Left lung (tissue), 10 donors: ENCODE results near the gene BHLHE23. TPM values are rescaled to one million over a fixed set of nuclear protein-coding genes. Genes with fewer than 3 reads are reported as not detected.

ENCODE experiments used
- ATAC-seq: fragments of 200-7000 bp; cut with Tn5 transposase; one replicate; pipeline ENCODE4 v1.9.1; 2020; ENCODE audit warnings: moderate library complexity
- DNase-seq, 4 donors: peaks; one replicate each; pipeline ENCODE4 v3.0.0-alpha.2; 2013 to 2020
- H3K27ac ChIP-seq, 2 donors: fragments of 200-600 bp; sonication (generic) in 1 of 2; one replicate each; pipeline versions ENCODE4 v1.5.0 to v1.8.0; 2020 to 2021
- H3K27me3 ChIP-seq, 2 donors: fragments of 200-600 bp; sonication (generic) in 1 of 2; one replicate each; pipeline versions ENCODE4 v1.5.0 to v1.8.0; 2020 to 2021
- H3K36me3 ChIP-seq, 2 donors: fragments of 200-600 bp; sonication (generic) in 1 of 2; one replicate each; pipeline versions ENCODE4 v1.5.0 to v1.8.0; 2020 to 2021
- H3K4me1 ChIP-seq, 2 donors: fragments of 200-600 bp; one replicate each; pipeline ENCODE4 v1.8.0; 2021
- H3K4me3 ChIP-seq, 2 donors: fragments of 200-600 bp; sonication (generic) in 1 of 2; one replicate each; pipeline versions ENCODE4 v1.5.0 to v1.8.0; 2020 to 2021; ENCODE audit warnings: mild to moderate bottlenecking in 1 of 2
- H3K9me3 ChIP-seq, 2 donors: fragments of 200-600 bp; sonication (generic) in 1 of 2; one replicate each; pipeline versions ENCODE4 v1.5.0 to v1.8.0; 2020 to 2021
- intact Hi-C, 2 donors: fragments of 100-400 bp; cut with DNase I; formaldehyde crosslinking; loops; one replicate each; pipeline versions ENCODE4 v1.11.2 to v1.14.2; 2022
- polyA plus RNA-seq, 6 donors: library from polyadenylated mRNA; unstranded; fragments of 120-200 nt; gene quantifications; one replicate each; pipeline ENCODE4 v1.2.1, GENCODE V29; 2013; ENCODE audit not compliant: insufficient read length in 6 of 6
- total RNA-seq, 2 donors: library from RNA; stranded (reverse); fragmentation: NEBNext Ultra II Directional; extraction: Animal tissue kit (Norgen Biotek cat#: 25700); gene quantifications; one replicate each; pipeline ENCODE4 v1.2.1, GENCODE V29; 2021
- TF ChIP-seq, protein P1 (sequence below), 2 donors: fragments of 200-600 bp; sonication (generic) in 1 of 2; IDR thresholded peaks; one replicate each; pipeline versions ENCODE4 v1.5.0 to v1.8.0; 2021; ENCODE audit warnings: antibody characterized with exemption in 2 of 2
- donor health status: DM: no; HTN: yes; CAD: no.
- donor health status: DM: no; HTN: no; CAD: no.

BHLHE23 gene
- total and polyA plus RNA-seq, 8 donors, result not detected

DNA sequence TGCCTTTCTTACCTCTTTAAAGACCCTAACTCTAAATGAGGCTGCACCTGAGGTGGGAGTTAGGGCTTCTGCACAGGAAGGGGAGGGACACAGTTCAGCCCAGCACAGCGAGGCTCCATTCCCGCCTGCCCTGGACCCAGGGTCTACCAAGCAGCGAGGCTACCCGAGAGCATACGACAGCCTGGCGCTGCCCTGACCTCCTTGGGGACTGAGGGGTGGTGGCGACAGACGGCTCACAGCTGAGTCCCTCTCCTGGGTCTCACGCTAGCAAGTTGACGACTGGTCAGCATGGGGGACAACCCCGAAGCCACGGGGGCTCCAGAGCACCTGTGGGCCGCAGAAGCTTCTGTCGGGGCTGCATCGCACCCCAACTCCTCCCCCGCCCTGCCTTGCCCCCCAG lies 29.9 kb downstream of the BHLHE23 start:
- Histone ChIP-seq H3K27me3 (peaks cover 60 to 96% of the 10 kb centered on the region in 2 donors), H3K4me3 (no peak overlapping the region), H3K36me3 (no peaks in the 10 kb centered on the region), H3K27ac (no peak overlapping the region), H3K9me3 (no peaks in the 10 kb centered on the region), H3K4me1 (peaks cover 4 to 8% of the 10 kb centered on the region in 2 donors)
- TF ChIP-seq, protein P1, sequence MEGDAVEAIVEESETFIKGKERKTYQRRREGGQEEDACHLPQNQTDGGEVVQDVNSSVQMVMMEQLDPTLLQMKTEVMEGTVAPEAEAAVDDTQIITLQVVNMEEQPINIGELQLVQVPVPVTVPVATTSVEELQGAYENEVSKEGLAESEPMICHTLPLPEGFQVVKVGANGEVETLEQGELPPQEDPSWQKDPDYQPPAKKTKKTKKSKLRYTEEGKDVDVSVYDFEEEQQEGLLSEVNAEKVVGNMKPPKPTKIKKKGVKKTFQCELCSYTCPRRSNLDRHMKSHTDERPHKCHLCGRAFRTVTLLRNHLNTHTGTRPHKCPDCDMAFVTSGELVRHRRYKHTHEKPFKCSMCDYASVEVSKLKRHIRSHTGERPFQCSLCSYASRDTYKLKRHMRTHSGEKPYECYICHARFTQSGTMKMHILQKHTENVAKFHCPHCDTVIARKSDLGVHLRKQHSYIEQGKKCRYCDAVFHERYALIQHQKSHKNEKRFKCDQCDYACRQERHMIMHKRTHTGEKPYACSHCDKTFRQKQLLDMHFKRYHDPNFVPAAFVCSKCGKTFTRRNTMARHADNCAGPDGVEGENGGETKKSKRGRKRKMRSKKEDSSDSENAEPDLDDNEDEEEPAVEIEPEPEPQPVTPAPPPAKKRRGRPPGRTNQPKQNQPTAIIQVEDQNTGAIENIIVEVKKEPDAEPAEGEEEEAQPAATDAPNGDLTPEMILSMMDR (IDR thresholded peaks at IDR 0.05), result no peak
- intact Hi-C loops, result no loop called here
- ATAC-seq (no peak), DNase-seq (no peak)

GRCh38 chr20:62975812-62976508 lies 30.8 kb downstream of the BHLHE23 start:
- no peaks in the 10 kb centered on the region for H3K36me3 ChIP-seq
- no peaks in the 10 kb centered on the region for H3K9me3 ChIP-seq
- peaks cover 58 to 91% of the 10 kb centered on the region in 2 donors for H3K27me3 ChIP-seq
- ATAC-seq, result no peak
- peaks cover 4 to 8% of the 10 kb centered on the region in 2 donors for H3K4me1 ChIP-seq
- no peak overlapping the region for H3K4me3 ChIP-seq
- H3K27ac ChIP-seq, result no peak overlapping the region
- no peak for DNase-seq
- TF ChIP-seq, protein P1 (IDR thresholded peaks at IDR 0.05), result no peak
- intact Hi-C loops, result no loop called here

DNA sequence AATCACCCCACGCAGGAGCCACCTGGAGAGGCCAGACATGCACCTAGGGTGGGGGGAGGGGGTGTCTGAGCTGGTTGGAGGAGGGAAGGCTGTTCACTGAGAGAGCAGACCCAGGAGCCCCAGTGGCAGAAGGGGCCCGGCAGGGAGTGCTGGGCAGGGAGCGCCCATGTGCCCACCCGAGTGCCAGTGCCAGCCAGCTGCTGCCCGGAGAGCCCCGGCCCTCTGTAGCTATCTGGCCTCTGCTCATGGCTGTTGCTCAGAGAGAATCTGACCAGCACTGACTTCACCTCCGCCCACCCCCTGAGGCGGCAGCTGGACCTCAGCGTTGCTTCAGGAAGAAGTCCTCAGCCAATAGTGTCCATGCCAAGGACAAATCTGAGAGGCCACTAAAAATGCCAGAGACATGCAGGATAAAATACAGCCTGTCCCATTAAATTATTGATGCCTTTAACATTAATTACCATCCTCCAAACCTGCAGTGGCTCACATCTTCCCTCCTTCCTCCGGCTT lies 31.5 kb downstream of the BHLHE23 start:
- Histone ChIP-seq H3K27me3 (peaks cover 56 to 91% of the 10 kb centered on the region in 2 donors), H3K4me1 (peaks cover 4 to 8% of the 10 kb centered on the region in 2 donors), H3K4me3 (no peak overlapping the region), H3K36me3 (no peaks in the 10 kb centered on the region), H3K9me3 (no peaks in the 10 kb centered on the region), H3K27ac (no peak overlapping the region)
- ATAC-seq (no peak), DNase-seq (no peak)
- TF ChIP-seq, protein P1 (IDR thresholded peaks at IDR 0.05), result no peak
- intact Hi-C loops, result no loop called here

DNA sequence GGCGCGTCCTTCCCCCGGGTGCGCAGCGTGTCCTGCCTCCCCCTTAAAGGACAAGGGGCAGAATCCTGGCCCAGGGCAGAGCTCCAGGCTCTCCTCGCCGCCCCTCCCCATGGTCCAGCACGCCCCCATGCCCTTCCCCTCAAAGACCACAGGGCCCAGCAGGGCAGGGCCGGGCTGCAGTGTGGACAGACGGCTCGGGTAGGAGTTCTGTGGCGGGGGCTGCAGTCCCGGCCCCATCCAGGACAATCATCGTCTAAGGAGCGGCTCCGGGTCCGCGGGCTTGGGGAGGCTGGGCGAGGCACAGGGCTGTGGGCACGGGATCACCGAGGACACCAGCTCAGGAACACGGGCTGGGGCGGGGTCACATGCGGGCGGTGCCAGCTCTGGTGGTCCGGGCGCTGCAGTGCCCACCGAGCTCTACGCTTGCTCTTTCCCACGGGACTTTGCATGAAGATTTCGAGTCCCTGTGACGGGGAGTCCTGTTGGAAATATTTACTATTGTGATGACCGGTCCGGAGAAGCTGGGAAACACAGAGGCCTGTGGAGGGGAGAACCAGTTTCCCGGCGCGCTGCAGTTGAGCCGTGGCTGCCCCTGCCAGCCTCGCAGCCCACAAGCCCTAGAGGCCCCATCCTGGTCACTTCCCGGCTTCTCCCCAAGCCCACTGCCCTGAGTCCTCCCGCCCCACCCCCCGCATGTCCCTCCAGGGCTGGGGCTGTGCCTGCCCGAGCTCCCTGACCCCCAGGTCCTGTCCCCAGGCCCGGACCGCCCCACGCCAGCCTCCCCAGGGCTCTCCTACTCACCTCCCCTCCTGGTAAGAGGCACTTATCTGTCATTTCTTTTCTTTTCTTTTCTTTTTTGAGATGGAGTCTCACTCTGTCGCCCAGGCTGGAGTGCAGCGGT lies 33.7 kb downstream of the BHLHE23 start:
- TF ChIP-seq, protein P1 (IDR thresholded peaks at IDR 0.05), result no peak
- H3K27me3 ChIP-seq, result peaks cover 37 to 90% of the 10 kb centered on the region in 2 donors
- intact Hi-C loops, result no loop called here
- DNase-seq, result no peak
- H3K9me3 ChIP-seq, result no peaks in the 10 kb centered on the region
- no peaks in the 10 kb centered on the region for H3K36me3 ChIP-seq
- H3K4me1 ChIP-seq, result peaks cover 4 to 8% of the 10 kb centered on the region in 2 donors
- ATAC-seq, result peak; percentile 6
- no peak overlapping the region for H3K4me3 ChIP-seq
- no peak overlapping the region for H3K27ac ChIP-seq
